ENCODE data around the gene DEF6. TPM values are rescaled to one million over a fixed set of nuclear protein-coding genes. Genes with fewer than 3 reads are reported as not detected.
A peak's percentile ranks its signal among the peaks of the same experiment; 100 is the strongest.

Gene DEF6
- total and polyA plus RNA-seq, 2 of the 13 experiments (the other 11 are each of a cell fraction or from before 2014, with no cell fraction given) = 5.2 to 10.0 TPM

DNA sequence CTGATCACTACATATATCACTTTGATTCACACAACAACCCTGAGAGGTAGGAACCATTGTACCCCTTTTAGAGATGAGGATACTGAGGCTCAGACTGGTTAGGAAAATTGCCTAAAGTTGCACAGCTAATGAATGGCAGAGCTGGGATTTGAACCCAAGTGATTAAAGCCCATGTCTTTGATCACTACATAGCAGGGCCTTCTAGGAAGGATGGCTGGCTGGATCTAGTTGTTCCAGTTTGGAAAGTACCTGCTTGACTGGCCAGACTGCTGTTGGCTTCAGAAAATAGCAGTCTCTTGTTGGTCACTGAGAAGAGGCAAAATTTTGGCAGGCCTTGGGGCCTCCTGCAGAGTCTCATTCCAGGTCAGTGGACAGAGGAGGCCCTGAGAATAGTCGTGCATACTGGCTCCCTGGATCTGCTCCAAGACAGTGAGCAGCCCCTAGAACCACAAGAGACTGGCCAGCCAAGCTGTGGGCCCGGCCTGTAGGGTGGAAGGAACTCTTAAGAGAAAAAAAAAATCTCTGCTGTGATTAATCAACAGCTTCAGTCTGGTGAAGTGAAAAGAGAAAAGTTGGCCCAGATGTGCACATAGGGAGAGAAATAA, 62.2 kb downstream of the DEF6 start:
- Histone ChIP-seq H3K4me3 (replicated peaks in 1 of 3; ENCODE audit: insufficient read depth in 1 of 3, low read depth in 2 of 3, low read length in 3 of 3) (no peak overlapping the region), H3K4me2 (ENCODE audit: low read depth, low read length) (peak overlapping the region; percentile 54), H3K9ac (ENCODE audit: insufficient read depth, low read depth, low read length) (peak overlapping the region; percentile 48; the same call in 1 of the 2 replicates), H3K9me3 (ENCODE audit: low read length) (no peaks in the 10 kb centered on the region), H2AFZ (ENCODE audit: low read length) (no peak overlapping the region), H4K20me1 (ENCODE audit: insufficient read depth, low read length) (no peaks in the 10 kb centered on the region), H3K27ac (ENCODE audit: extremely low read length, insufficient read depth, low read length) (peak overlapping the region; percentile 67), H3K27me3 (ENCODE audit: control insufficient read depth in 1 of 2, insufficient read depth in 2 of 2, low read length in 2 of 2) (no peaks in the 10 kb centered on the region), H3K4me1 (ENCODE audit: insufficient read depth, low read length) (peaks cover 28% of the 10 kb centered on the region), H3K36me3 (replicated peaks in 1 of 2; ENCODE audit: control insufficient read depth in 1 of 2, insufficient read depth in 2 of 2, low read length in 2 of 2) (peaks cover 8 to 16% of the 10 kb centered on the region in 2 experiments; a peak in 4 of 5 replicates), H3K79me2 (ENCODE audit: insufficient read depth, low read length) (peaks cover 8% of the 10 kb centered on the region)
- DNase-seq (ENCODE audit: low spot score) (no peak), FAIRE-seq (peak; percentile 55), ATAC-seq (peak; percentile 35)
- 30% methylated on average over 2 of the region's 2 CpGs for WGBS (ENCODE audit: low lambda C conversion rate)
- CTCF ChIA-PET (ENCODE audit: low intra/inter-chr PET ratio, low total read pairs) = no interaction called here
- POLR2A ChIA-PET = interaction anchor here (0.6 to 2.2 kb wide), 3 partner anchors 9 to 42 kb away, joined by 3 to 13 read pairs (median 3); no protein-coding TSS in a partner anchor
- intact Hi-C loops (cut with micrococcal nuclease; ENCODE audit: unreplicated experiment) (loop anchor here (1.0 kb wide), 2 partner anchors 8 to 55 kb away; no protein-coding TSS in a partner anchor), in situ Hi-C loops (cut with HindIII; ENCODE audit: extremely low pct_ligation_motif_present, low pct_unique_long_range_greater_than_20kb) (no loop called here)
- no TSS peak for BruUV-seq (replicated peaks)
- TF ChIP-seq, protein P1, sequence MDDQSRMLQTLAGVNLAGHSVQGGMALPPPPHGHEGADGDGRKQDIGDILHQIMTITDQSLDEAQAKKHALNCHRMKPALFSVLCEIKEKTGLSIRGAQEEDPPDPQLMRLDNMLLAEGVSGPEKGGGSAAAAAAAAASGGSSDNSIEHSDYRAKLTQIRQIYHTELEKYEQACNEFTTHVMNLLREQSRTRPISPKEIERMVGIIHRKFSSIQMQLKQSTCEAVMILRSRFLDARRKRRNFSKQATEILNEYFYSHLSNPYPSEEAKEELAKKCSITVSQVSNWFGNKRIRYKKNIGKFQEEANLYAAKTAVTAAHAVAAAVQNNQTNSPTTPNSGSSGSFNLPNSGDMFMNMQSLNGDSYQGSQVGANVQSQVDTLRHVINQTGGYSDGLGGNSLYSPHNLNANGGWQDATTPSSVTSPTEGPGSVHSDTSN (CRISPR knock-in tag; IDR thresholded peaks at IDR 0.05; ENCODE audit: borderline replicate concordance) = no peak
- 0 out of 2 replicates have a peak, but pooled peaks have one; percentile 24 for TF ChIP-seq FIP1L1 (IDR thresholded peaks at IDR 0.05; ENCODE audit: borderline replicate concordance, insufficient read depth, low read depth, low read length)
- TF ChIP-seq NCOA1 (CRISPR knock-in tag; IDR thresholded peaks at IDR 0.05) = peak; percentile 40; the same call in 1 of the 2 replicates
- TF ChIP-seq, protein P2, sequence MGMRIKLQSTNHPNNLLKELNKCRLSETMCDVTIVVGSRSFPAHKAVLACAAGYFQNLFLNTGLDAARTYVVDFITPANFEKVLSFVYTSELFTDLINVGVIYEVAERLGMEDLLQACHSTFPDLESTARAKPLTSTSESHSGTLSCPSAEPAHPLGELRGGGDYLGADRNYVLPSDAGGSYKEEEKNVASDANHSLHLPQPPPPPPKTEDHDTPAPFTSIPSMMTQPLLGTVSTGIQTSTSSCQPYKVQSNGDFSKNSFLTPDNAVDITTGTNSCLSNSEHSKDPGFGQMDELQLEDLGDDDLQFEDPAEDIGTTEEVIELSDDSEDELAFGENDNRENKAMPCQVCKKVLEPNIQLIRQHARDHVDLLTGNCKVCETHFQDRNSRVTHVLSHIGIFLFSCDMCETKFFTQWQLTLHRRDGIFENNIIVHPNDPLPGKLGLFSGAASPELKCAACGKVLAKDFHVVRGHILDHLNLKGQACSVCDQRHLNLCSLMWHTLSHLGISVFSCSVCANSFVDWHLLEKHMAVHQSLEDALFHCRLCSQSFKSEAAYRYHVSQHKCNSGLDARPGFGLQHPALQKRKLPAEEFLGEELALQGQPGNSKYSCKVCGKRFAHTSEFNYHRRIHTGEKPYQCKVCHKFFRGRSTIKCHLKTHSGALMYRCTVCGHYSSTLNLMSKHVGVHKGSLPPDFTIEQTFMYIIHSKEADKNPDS (CRISPR knock-in tag; IDR thresholded peaks at IDR 0.05) = peak; percentile 29; the same call in 1 of the 2 replicates
- TF ChIP-seq, protein P3, sequence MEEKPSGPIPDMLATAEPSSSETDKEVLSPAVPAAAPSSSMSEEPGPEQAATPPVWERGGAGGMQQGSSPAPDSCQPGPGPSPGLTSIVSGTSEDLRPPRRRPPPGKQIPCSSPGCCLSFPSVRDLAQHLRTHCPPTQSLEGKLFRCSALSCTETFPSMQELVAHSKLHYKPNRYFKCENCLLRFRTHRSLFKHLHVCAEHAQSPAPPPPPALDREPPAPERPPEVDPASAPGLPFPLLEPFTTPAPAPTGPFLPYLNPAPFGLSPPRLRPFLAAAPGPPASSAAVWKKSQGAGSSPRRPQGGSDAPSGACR (CRISPR knock-in tag; IDR thresholded peaks at IDR 0.05) = peak; percentile 55; the same call in 1 of the 2 replicates
- peak; percentile 87 for TF ChIP-seq ZNF629 (CRISPR knock-in tag; conservative IDR thresholded peaks at IDR 0.05)
- TF ChIP-seq ZNF350 (CRISPR knock-in tag; IDR thresholded peaks at IDR 0.05; ENCODE audit: borderline replicate concordance, low read depth) = 0 out of 2 replicates have a peak, but pooled peaks have one; percentile 5
- no peak for TF ChIP-seq GABPA (IDR thresholded peaks at IDR 0.05; ENCODE audit: low read depth, low read length)
- TF ChIP-seq GABPA (CRISPR knock-in tag; IDR thresholded peaks at IDR 0.05; ENCODE audit: low read depth) = 0 out of 2 replicates have a peak, but pooled peaks have one; percentile 16
- TF ChIP-seq, protein P4, sequence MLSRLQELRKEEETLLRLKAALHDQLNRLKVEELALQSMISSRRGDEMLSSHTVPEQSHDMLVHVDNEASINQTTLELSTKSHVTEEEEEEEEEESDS (CRISPR knock-in tag; IDR thresholded peaks at IDR 0.05; ENCODE audit: borderline replicate concordance) = no peak
- TF ChIP-seq, protein P5, sequence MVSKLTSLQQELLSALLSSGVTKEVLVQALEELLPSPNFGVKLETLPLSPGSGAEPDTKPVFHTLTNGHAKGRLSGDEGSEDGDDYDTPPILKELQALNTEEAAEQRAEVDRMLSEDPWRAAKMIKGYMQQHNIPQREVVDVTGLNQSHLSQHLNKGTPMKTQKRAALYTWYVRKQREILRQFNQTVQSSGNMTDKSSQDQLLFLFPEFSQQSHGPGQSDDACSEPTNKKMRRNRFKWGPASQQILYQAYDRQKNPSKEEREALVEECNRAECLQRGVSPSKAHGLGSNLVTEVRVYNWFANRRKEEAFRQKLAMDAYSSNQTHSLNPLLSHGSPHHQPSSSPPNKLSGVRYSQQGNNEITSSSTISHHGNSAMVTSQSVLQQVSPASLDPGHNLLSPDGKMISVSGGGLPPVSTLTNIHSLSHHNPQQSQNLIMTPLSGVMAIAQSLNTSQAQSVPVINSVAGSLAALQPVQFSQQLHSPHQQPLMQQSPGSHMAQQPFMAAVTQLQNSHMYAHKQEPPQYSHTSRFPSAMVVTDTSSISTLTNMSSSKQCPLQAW (CRISPR knock-in tag; IDR thresholded peaks at IDR 0.05) = 0 out of 2 replicates have a peak, but pooled peaks have one; percentile 7
- 0 out of 2 replicates have a peak, but pooled peaks have one; percentile 4 for TF ChIP-seq ZNF598 (CRISPR knock-in tag; IDR thresholded peaks at IDR 0.05; ENCODE audit: borderline replicate concordance)
- no peak for TF ChIP-seq HMGA1 (CRISPR knock-in tag; conservative IDR thresholded peaks at IDR 0.05)

Data from HepG2 (cell line).